Kidney glomerular epithelial cell (primary cell): Measurements from ENCODE around the gene MEGF6.

Experiments
- DNase-seq: peaks from one replicate; lab custom pipeline; 2025; lab: John Stamatoyannopoulos, UW

MEGF6 gene

DNA sequence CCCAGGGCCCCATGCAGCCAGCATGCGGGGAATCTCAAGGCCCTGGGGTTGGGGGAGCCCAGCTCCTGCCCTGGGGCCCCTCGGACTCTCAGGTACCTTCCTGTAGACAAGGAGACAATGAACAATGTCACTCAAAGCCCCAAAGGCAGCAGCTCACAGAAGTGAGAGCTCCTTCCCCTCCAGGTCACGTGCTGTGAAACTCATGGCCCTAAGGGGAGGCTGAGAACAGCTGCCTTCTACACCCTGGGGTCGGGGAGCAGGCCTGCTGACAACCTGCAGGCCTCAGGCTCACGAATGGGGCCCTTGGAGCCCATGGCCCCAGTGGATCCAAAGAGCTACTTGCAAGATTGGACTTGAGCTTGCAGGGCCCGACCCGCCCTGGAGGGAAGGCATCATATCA, 3.2 kb downstream of the MEGF6 start:
- no peak for DNase-seq

DNA sequence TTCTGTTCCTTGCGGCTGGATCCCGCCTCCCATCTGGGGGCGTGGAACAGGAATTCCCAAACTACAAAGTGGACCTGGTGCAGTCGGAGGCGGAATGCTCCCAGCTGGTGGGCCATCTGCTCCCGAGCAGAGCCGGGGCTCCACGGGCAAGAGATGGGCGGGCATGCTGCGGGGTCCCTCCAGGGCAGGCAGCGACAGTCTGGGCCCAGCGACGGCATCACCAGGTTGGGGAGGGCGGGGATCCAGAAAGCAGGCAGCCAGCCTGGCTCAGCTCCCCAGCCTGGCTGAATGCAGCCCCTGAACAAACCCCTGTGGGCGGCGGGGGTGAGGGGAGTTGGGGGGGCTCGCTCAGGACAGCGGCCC, 3.6 kb downstream of the MEGF6 start:
- DNase-seq = no peak

DNA sequence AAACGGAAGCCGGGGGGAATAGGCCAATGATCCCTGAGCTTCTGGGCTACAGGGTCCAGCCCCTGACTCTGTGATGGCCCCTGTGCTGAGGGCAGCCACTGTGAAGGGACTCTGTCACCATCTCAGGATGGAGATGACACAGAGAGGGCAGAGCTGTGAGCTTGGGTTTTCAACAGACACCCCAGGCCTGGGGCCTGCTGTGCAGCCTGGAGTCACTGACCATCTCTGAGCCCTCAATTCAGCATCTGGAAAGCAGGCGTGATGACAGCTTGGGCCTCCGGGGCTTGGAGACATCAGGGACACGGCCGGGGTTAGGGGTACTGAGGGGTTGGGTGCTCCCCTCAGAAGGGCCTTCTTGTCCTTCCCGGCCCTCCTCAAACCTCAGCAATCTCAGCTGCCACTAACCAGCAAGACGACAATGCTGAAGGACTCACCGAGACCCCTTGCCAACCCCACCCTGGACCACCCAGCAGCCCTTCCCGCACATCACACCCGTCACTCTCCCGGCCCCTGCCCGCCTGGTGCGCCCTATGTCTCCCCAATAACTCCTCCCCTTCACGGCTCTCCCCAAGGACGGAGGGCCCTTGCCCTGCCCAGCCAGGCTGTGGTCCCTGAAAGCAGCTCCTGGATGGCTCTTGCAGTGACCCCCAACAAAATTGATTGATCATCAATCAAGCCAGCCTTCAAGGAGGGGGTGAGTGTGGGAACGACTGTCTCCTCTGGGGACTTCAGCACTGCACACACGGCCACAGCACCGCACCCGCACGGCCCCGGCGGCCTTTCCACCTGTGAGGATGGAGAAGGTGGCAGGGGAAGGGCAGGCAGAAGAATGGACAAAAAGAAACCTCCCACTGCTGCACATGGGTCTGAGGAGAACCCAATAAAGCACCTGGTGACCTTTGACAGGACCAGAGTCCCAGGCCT, 4.3 kb downstream of the MEGF6 start:
- DNase-seq = no peak

DNA sequence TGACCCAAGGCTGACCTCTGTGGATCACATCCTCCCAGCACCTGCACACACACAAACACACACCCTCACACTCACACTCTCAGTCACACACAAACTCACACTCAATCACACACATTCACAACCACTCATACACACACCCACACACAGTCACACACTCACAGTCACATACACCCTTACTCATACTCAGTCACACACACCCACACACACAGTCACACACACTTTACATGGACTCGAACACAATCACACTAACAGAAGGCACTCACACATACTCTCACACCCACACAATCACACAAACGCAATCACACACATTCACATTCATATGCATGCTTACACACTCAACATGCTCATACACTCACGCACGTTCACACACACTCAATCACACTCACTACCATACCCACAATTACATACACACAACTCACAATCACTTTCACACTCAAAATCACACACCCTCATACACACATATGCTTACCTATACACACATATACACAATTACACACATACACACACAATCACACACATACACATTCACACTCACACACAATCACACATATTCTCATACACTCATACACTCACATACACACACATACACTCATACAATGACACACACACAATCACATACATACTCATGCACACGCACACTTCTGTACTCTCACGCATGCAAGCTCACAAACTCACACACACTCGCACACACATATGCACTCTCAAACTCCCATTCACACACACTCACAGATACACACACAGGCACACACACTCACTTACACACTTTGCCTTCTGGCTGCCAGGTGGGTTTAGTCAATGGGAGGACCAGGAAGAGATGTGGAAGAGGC, 6.1 kb downstream of the MEGF6 start:
- DNase-seq = no peak

DNA sequence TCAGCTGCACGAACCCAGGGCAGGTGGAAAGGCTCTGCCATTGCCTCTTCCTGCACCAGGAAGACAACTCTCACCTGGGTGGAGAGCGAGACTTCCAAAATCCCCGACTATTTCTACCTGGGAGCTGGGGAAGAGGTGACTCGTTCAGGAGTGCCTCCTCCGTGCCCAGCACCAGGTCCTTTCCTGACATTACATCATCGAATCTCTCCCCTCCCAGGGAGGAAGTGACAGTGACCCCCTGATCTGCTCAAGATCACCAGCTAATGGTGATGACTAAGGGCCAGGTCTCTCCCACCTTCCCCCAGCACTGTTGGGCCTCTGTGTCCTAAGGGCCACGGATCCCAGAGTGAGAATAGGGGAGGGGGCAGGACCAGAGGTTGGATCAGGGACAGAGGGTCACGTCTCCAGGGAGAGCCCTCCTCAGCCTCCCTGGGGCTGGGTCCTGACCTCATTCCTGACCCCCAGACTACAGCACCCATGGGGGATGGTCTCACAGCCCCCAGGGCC, 6.8 kb downstream of the MEGF6 start:
- DNase-seq = no peak

DNA sequence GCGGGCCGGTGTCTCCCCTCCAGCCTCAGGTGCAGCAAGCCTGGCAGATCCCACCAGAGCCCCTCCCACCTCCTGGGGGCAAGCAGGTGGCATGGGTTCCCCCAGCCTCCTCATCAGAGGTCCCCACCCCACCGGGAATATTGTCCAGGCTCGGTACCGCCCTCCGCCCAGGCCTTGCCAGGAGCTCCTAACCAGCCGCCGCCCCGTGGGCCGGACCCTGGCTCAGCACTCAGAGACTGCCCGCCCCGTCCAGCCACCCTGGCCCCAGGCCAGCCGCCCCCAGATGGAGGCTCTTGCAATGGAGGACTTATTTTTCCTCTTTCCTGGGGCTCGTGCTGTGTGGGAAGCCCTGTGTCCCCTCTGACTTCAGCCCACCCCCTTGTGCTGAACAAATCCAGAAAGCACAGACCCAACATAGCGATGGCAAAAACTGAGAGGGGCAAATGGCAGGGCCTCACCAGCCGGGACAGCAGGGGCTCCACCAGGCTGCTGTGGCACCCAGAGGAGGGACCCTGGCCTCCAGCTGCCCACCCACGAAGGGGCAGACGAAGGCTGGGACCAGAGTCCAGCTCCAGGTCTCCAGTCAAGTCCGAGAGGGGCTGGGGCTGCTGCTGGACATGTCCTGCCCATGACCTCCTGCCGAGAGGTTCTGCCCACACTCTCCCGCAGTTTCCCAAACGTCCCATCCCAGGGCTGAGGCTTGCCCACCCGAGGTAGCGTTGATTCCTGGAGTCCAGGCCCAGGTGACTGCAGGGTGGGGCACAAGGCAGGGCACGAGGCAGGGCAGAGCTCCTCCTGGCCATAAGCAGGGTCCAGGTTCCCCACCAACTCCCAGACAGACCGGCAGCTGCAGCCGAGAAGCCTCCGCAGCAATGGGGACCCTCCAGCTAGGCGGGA, 7.5 kb downstream of the MEGF6 start:
- no peak for DNase-seq

DNA sequence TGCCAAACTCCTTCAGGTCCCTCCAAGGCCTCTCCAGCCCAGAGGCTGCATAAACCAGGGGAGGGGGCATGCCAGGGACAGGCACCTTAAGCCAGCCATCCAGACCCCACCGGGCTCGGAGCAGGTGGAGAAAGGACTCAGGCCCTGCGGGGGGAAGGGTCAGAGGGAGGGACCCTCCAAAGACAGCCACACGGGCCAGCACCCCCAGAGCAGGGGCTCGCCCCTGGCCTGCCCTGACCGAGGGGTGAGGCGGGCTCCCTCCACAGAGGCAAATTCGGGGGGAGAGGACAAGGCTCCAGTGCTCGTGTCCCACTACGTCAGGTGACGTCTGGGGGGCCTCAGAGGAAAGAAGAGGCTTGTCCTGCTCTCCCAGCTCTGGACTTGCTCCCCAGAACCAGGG, 8.2 kb downstream of the MEGF6 start:
- no peak for DNase-seq

DNA sequence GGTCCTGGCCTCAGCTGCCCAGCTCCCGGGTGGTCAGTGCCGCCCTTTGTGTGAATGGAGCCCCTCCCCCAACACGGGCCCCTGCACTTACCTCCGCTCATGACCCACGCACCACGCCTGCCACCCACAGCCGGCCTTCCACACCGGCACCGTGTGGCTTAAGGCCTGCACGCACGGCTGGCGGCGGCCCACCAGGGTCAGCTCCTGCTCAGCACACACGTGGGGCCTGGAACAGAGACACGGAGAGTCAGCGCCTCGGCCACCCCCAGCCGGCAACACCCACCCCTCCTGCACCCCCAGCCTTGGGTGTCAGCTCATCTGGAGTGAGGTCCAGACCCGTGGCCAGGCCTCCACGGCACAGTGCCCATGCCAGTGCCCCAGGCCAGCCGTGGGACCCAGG, 8.9 kb downstream of the MEGF6 start:
- no peak for DNase-seq

DNA sequence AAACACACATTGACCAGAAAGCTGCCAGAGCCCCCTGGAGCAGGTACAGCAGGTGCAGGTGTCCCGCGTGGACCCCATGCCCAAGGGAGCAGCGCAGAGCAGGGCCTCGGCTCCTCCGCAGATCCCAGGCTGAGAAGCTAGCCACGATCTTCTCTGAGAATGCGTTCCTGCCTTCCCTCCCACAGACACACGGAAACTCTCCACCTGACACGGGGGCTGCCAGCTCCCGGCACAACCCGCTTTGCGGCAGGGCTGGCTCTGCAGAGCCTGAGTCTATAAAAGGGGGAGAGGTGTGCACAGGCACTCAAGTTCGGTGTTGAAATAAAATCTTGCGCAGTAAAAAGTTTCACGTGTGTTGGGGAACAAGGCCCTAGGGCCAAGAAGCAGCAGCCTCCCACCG, 9.6 kb downstream of the MEGF6 start:
- no peak for DNase-seq

DNA sequence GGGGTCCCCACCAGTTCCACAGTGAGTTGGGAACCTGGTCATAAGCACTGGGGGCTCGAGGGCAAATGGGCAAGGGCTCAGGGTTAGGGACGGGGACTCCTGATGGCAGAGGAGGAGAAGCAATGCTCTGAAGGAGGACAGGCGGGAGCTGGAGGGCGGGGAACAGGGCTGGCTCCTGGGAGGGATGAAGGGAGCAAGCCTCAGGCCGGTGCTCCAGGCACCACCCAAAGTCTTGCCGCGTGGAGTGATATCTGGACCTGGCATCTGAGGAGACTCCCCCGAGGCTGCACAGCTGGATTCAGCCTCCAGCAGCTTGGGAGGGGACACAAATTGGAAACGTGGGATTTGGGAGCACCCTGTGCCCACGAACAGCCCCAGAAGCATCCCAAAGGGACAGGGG, 11.0 kb downstream of the MEGF6 start:
- DNase-seq = no peak

DNA sequence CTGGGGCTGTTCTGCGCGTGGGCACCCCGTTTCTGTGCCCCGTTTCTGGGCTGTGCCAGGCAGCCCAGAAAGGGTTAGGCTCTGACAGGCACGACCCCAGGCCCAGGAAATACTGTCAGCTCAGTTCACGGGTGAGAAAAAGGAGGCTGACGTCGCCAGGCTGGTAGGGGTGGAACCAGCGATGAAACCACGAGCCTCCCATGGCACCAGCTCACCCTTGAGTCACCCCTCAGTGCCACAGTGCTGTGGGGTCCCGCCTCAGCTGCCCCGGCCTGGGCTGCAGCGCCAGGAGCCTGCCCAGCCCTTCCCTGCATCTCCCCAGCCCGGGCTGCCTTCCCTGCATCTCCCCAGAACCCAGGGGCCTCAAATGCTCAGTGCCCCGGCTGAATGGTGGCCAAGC, 11.5 kb downstream of the MEGF6 start:
- no peak for DNase-seq

DNA sequence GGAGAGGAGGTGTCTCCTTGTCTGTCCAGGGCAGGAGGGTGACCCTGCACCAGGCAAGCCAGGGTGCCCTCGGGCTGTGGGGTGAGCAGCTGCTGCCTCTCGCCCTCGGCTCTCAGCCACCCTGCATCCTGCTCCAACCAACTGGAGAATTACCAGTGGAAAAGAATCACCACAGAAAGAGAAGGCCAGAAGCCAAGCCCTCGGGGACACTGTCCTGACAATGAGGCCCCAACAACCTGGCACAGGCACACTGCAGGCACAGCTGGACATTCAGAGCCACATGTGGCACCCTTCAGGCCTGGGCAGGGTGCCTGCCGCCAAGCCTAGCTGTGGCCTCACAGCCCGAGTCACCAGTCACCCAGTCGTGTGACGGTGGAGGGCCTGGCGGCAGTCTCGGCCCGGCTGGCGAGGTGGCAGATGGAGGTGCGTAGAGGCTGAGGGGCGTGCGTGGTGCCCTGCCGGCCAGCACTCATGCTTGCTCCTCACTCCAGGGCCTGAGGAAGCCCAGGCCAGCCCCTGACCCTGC, 12.0 kb downstream of the MEGF6 start:
- DNase-seq = no peak

DNA sequence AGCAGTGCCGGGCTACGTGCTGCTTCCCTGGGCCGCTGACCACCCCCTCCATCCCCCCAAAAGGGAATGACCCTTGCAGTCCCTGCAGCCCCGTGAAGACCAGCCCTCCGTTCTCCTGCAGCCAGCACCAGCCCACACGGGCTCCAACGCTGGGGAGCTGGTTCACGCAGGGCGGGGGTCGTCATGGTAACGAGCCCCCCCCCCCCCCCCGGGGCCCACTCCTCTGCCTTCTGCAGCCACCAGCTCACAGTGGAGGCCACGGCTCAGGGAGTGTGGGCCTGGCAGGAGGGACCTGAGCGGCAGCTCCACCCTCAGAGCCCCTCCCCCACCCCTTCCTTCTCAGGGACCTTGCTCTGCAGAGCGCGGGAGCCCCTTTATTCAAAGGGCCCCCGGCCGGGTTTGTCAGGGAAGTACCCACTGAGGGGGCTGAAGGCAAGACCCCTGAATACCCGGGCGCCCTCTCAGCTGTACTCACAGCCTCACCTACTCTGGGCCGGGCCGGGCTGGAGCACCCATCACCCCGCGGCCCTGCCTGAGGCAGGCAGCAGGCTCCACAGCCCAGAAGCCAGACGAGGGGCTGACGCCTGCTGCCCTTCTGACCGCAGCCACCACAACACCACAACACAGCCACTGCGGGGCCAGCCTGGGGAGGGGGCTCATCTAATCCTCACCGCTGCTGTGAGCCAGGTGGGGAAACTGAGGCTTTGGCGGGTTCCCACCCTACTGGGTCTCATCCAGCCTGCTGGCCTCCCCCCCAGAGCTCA, 12.6 kb downstream of the MEGF6 start:
- DNase-seq = no peak

DNA sequence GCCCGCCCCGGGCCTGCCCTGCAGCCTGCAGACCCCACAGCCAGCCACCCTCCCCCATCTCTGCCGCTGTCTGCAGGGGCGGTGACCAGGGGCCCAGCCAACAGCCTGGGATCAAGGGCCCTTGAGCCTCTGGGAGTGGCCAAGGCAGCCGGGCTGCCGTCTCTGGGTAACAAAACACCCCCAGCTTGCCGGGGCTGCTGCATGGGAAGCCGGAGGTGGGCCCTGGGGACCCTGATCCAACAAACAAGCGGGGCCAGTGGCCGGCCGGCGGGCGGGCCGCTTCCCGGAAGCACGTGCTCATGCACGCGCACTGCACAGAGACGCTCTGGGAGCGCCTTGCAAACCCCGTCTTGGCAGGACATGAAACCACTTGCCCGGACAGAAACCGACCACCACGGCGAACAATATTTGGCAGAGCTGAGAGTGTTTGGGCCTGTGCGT, 13.2 kb downstream of the MEGF6 start:
- DNase-seq = no peak

DNA sequence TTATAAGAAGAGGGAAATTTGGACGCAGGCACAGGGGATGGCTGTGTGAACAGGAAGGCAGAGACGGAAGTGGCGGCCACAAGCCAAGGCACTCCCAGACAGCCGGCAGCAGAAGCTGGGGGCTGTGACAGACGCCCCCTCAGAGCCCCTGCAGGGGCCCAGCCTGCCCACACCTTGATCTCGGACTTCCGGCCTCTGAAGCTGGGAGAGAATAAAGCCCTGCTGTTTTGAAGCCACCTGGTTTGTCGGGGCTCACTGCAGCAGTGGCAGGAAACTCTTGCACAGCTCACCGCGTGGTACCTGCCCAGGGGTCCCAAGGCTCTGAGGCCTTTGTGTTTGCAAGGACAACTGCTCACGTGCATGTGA, 13.7 kb downstream of the MEGF6 start:
- DNase-seq = no peak

DNA sequence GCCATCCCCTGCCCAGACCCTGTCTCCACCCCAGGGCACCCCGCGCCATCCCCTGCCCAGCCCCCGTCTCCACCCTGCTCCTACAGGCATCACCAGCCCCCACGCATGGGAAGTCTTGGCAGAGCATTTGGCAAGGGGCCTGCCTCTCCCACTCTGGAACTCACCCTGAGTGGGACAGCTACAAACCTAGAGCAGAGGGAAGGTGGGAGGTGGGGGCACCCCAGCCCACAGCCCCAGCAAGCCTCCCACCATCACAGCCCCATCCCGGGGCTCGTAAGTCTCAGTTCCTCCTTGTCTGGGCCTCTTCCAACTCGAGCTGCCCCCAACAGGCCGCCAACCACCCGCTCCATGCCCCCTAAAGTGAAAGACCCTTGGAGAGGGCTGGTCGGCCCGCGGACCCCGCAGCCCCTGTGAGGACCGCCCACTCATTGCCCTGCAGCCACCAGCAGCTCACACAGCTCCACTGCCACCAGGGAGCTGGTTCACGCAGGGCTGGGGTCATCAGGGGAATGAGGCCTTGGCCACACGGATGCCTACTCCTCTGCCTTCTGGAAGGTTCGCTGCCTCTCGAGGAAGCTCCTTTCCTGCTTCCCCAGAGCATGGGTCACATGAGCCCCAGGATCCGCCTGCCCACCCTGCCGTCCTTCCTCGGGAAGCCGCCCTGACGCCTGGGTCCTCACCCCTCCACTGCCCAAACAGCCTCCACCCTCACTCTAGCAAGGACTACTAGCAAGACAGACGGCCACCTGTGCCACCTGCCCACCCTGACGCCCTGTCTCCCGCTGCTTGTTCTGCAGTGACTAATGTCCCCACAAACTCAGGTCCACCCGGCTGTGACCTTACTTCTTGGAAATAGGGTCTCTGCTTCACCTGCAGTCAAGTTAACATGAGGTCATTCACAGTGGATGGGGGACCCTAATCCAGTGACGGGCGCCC, 14.4 kb downstream of the MEGF6 start:
- no peak for DNase-seq

DNA sequence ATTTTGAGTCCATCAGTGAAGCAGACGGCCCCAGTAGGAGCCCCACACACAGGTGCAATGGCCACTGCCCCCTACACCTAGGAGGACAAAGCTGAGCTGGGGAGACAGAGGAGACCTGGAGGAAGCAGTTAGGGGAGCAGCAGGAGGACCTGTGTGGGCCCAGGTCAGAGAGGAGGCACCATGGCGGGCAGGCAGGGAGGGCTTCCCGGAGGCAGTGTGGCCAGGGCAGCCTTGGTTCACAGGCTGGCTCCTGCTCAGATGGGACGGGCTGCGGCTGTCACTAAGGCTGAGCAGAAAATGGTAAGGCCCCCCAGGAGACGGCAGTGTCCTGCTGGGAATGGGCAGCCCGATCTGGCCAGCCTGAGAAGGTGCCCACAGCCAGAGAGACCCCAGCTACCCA, 15.4 kb downstream of the MEGF6 start:
- DNase-seq = no peak

DNA sequence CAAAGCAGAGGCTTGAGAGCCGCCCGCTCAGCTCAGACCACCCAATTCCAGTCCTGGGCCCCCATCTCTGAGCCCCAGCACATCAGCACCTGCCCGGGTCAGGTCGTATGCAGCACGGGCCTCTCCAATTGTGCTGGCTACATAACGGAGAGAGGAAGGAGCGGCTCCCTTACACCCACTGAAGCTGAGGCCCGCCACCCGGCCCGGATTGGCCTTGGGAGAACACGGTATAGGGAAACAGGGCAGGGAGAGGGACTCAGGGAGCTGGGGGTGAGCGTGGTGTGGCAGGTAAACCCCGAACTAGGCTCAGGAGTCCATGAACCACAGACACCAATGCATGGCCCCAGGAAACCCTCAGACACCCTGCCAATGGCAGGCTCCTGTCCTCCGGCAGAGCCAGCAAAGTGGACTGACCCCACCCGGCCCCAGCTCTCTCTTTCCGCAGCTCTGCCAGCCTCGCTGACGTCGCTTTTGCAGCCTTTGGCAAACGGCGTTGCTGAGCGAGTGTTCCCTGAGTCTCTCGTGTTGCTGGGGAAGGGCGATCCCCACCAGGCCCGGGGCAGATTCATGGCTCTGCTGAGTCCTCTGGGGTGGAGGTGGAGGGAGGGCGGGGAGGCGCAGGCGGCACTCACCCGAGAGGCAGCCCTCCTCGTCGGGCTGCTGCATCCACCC, 16.5 kb downstream of the MEGF6 start:
- DNase-seq = no peak

DNA sequence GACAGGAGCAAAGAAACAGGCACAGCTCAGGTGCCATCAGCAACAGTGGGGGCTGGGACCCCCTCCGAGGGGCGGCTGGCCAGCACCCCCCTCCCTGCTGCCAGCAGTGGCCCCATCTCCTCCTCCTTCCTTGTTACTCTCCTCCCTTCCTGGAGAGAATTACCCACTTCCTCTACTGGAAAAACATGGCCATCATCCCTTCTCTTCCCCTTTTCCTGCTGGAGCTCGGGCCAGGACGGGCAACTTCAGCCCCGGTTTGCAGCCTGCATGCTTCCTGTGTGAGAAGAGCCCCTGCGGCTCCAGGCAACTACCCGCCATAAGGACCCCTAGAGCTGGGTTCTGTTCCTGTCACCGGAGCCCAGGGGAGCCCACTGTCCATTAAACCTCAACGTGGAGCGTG, 17.6 kb downstream of the MEGF6 start:
- no peak for DNase-seq
